ENCODE measurements around the gene IGFN1.

Gene IGFN1

GRCh38 chr1:201208236-201208635, 17.6 kb downstream of the IGFN1 start:
- Histone ChIP-seq H3K79me2 (ENCODE audit: control insufficient read depth, low read length) (no peaks in the 10 kb centered on the region), H3K36me3 (ENCODE audit: control insufficient read depth, low read length) (no peaks in the 10 kb centered on the region), H4K20me1 (ENCODE audit: control insufficient read depth, insufficient read depth, low read depth, low read length) (no peaks in the 10 kb centered on the region), H3K4me3 (ENCODE audit: low read length) (no peak overlapping the region), H3K4me1 (ENCODE audit: control insufficient read depth, low read length) (no peaks in the 10 kb centered on the region), H3K4me2 (ENCODE audit: low read length) (no peak overlapping the region), H3K27ac (ENCODE audit: low read depth, low read length) (no peak overlapping the region), H3K9me2 (replicated peaks; ENCODE audit: control insufficient read depth, low read length) (no peaks in the 10 kb centered on the region), H3K27me3 (ENCODE audit: control insufficient read depth, low read length) (peaks cover 2% of the 10 kb centered on the region; the same call in 1 of the 2 replicates), H3K9me3 (ENCODE audit: control insufficient read depth, insufficient read depth, low read length) (no peaks in the 10 kb centered on the region), H3F3A (ENCODE audit: control insufficient read depth, insufficient read depth) (no peaks in the 10 kb centered on the region)
- no peak for TF ChIP-seq EZH2phosphoT487 (IDR thresholded peaks at IDR 0.05; ENCODE audit: borderline replicate concordance, low read length)
- TF ChIP-seq, protein P1, sequence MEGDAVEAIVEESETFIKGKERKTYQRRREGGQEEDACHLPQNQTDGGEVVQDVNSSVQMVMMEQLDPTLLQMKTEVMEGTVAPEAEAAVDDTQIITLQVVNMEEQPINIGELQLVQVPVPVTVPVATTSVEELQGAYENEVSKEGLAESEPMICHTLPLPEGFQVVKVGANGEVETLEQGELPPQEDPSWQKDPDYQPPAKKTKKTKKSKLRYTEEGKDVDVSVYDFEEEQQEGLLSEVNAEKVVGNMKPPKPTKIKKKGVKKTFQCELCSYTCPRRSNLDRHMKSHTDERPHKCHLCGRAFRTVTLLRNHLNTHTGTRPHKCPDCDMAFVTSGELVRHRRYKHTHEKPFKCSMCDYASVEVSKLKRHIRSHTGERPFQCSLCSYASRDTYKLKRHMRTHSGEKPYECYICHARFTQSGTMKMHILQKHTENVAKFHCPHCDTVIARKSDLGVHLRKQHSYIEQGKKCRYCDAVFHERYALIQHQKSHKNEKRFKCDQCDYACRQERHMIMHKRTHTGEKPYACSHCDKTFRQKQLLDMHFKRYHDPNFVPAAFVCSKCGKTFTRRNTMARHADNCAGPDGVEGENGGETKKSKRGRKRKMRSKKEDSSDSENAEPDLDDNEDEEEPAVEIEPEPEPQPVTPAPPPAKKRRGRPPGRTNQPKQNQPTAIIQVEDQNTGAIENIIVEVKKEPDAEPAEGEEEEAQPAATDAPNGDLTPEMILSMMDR (IDR thresholded peaks at IDR 0.05; ENCODE audit: low read depth, low read length, poor library complexity, severe bottlenecking): no peak

DNA sequence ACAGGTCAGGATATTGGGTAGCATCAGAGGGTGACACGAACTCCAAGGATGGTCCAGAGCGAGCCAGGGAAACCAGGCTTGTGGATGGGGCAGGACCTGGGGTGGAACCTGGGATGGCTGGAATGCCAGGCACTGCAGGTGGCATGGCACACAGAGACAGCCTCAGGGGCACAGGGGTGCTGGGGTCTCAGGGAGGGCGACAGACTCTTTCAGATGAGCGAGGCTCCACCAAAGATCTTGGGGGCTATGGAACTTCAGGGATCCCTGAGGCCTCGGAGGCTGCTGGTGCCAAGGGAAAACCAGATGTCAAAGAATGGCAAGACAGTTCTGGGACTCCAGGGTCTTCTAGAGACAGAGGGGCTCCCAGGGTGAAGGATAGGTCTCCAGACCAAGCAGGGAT, 21.4 kb downstream of the IGFN1 start:
- H4K20me1 ChIP-seq (ENCODE audit: control insufficient read depth, insufficient read depth, low read depth, low read length): no peaks in the 10 kb centered on the region

GRCh38 chr1:201212461-201213055, 21.9 kb downstream of the IGFN1 start:
- H3K27me3 ChIP-seq (ENCODE audit: control insufficient read depth, low read length): no peaks in the 10 kb centered on the region
- H3K4me2 ChIP-seq (ENCODE audit: low read length): no peak overlapping the region
- H3K9me2 ChIP-seq (replicated peaks; ENCODE audit: control insufficient read depth, low read length): no peaks in the 10 kb centered on the region
- no peaks in the 10 kb centered on the region for H3K36me3 ChIP-seq (ENCODE audit: control insufficient read depth, low read length)
- no peaks in the 10 kb centered on the region for H3K79me2 ChIP-seq (ENCODE audit: control insufficient read depth, low read length)
- H3K4me3 ChIP-seq (ENCODE audit: low read length): no peak overlapping the region
- TF ChIP-seq, protein P1 (IDR thresholded peaks at IDR 0.05; ENCODE audit: low read depth, low read length, poor library complexity, severe bottlenecking): no peak
- TF ChIP-seq EZH2phosphoT487 (IDR thresholded peaks at IDR 0.05; ENCODE audit: borderline replicate concordance, low read length): no peak
- H3K4me1 ChIP-seq (ENCODE audit: control insufficient read depth, low read length): peaks cover 6% of the 10 kb centered on the region
- no peaks in the 10 kb centered on the region for H4K20me1 ChIP-seq (ENCODE audit: control insufficient read depth, insufficient read depth, low read depth, low read length)
- H3K9me3 ChIP-seq (ENCODE audit: control insufficient read depth, insufficient read depth, low read length): no peaks in the 10 kb centered on the region
- no peaks in the 10 kb centered on the region for H3F3A ChIP-seq (ENCODE audit: control insufficient read depth, insufficient read depth)
- H3K27ac ChIP-seq (ENCODE audit: low read depth, low read length): no peak overlapping the region

More for the DNA sequence above, 21.4 kb downstream of the IGFN1 start:
- Histone ChIP-seq H3K27ac (ENCODE audit: low read depth, low read length) (no peak overlapping the region), H3K27me3 (ENCODE audit: control insufficient read depth, low read length) (no peaks in the 10 kb centered on the region), H3K4me1 (ENCODE audit: control insufficient read depth, low read length) (peaks cover 6% of the 10 kb centered on the region), H3K36me3 (ENCODE audit: control insufficient read depth, low read length) (no peaks in the 10 kb centered on the region), H3K4me3 (ENCODE audit: low read length) (no peak overlapping the region), H3K4me2 (ENCODE audit: low read length) (no peak overlapping the region), H3K9me2 (replicated peaks; ENCODE audit: control insufficient read depth, low read length) (no peaks in the 10 kb centered on the region), H3K79me2 (ENCODE audit: control insufficient read depth, low read length) (no peaks in the 10 kb centered on the region), H3K9me3 (ENCODE audit: control insufficient read depth, insufficient read depth, low read length) (no peaks in the 10 kb centered on the region), H3F3A (ENCODE audit: control insufficient read depth, insufficient read depth) (no peaks in the 10 kb centered on the region)
- TF ChIP-seq, protein P1 (IDR thresholded peaks at IDR 0.05; ENCODE audit: low read depth, low read length, poor library complexity, severe bottlenecking): no peak
- TF ChIP-seq EZH2phosphoT487 (IDR thresholded peaks at IDR 0.05; ENCODE audit: borderline replicate concordance, low read length): no peak
